ENCODE measurements around the gene GALNT9. TPM values are rescaled to one million over a fixed set of nuclear protein-coding genes. Genes with fewer than 3 reads are reported as not detected.

The GALNT9 gene
- total and polyA plus RNA-seq, 2 donors (not counting 1 experiment from before 2014, with no cell fraction given) = 0.10 to 2.8 TPM

DNA sequence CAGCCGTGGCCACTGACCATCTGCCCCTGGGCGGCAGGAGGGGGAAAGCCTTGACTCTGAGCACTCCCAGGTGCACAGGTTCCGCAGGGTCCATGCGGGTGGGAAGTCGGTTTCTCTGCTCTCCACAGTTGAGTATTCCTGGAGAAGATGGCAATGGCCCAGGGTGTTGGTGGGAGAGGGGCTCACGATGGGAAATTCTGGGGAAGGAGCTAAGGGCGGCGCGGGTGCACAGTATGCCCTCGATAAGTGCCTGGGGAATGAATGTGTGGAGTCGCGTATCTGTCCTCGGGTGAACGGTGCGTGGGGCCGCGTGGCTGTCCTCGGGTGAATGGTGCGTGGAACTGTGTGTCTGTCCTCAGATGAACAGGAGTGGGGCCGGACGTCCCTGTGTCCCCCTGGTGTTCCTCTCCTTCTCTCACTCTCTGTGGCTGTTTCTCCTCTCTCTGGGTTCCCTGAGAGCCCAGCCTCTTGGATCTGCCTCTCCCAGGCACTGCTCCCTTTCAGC is 147.1 kb downstream of the GALNT9 start:
- H3K27ac ChIP-seq (ENCODE audit: insufficient read depth, low read length) = no peak overlapping the region
- DNase-seq (ENCODE audit: low read depth in 2 of 2) = no peak
- no peak overlapping the region for H3K9ac ChIP-seq (ENCODE audit: insufficient read depth, low read length)
- H2AFZ ChIP-seq (ENCODE audit: low read length) = no peak overlapping the region
- no peak overlapping the region for H3K4me3 ChIP-seq (replicated peaks in 1 of 4; ENCODE audit: control extremely low read depth in 1 of 4, insufficient read depth in 1 of 4, low read depth in 3 of 4, low read length in 4 of 4)
- no peaks in the 10 kb centered on the region for H4K20me1 ChIP-seq (ENCODE audit: control insufficient read depth, extremely low read depth, insufficient read depth, low read length)
- H3K4me2 ChIP-seq (ENCODE audit: extremely low read depth, insufficient read depth, low read length) = no peak overlapping the region
- H3K36me3 ChIP-seq (ENCODE audit: control insufficient read depth, insufficient read depth, low read length) = no peaks in the 10 kb centered on the region
- no peaks in the 10 kb centered on the region for H3K4me1 ChIP-seq (ENCODE audit: control insufficient read depth, extremely low read depth, insufficient read depth, low read length)
- TF ChIP-seq, protein P1, sequence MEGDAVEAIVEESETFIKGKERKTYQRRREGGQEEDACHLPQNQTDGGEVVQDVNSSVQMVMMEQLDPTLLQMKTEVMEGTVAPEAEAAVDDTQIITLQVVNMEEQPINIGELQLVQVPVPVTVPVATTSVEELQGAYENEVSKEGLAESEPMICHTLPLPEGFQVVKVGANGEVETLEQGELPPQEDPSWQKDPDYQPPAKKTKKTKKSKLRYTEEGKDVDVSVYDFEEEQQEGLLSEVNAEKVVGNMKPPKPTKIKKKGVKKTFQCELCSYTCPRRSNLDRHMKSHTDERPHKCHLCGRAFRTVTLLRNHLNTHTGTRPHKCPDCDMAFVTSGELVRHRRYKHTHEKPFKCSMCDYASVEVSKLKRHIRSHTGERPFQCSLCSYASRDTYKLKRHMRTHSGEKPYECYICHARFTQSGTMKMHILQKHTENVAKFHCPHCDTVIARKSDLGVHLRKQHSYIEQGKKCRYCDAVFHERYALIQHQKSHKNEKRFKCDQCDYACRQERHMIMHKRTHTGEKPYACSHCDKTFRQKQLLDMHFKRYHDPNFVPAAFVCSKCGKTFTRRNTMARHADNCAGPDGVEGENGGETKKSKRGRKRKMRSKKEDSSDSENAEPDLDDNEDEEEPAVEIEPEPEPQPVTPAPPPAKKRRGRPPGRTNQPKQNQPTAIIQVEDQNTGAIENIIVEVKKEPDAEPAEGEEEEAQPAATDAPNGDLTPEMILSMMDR (conservative IDR thresholded peaks at IDR 0.05 in 1 of 2, IDR thresholded peaks at IDR 0.05 in 1 of 2; ENCODE audit: low read depth in 1 of 2, low read length in 2 of 2) = no peak
- no peak for TF ChIP-seq EZH2 (IDR thresholded peaks at IDR 0.05; ENCODE audit: low read length, missing control alignments)
- no peaks in the 10 kb centered on the region for H3K9me3 ChIP-seq (ENCODE audit: control insufficient read depth, insufficient read depth, low read depth, low read length)
- no peaks in the 10 kb centered on the region for H3K79me2 ChIP-seq (ENCODE audit: control insufficient read depth, insufficient read depth, low read length)
- H3K27me3 ChIP-seq (ENCODE audit: control insufficient read depth, insufficient read depth, low read length) = peaks cover 7% of the 10 kb centered on the region

DNA sequence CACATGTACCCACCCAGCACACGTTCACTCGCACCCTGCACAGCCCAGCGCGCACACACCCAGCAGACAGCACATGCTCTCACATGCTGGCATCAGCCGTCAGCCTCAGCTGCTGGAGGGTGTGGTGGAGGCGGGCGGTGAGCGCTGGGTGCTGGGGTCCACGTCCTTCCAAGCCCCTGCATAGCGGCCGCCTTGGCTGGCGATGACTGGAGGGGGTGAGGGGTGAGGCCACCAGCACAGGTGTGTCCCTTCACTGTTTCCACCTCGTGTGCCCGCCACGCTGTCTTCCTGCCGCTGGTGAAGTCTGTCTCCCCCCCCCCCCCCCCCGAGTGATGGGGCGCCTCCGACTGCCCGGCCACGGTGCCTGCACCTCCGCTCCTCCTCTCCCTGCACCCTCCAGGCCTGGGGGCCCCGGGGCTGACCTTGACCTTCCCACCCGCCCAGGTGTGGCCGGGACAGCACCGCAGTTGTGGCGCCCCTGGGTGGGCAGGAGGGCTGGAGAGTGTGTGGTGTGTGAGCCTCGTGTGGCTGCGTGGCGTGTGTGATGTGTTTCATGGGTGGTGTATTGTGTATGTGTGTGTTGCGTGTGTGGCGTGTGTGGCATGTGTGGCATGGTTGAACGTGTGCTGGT is 147.7 kb downstream of the GALNT9 start:
- Histone ChIP-seq H3K4me1 (ENCODE audit: control insufficient read depth, extremely low read depth, insufficient read depth, low read length) (no peaks in the 10 kb centered on the region), H3K27ac (ENCODE audit: insufficient read depth, low read length) (no peak overlapping the region), H3K4me2 (ENCODE audit: extremely low read depth, insufficient read depth, low read length) (no peak overlapping the region), H3K9me3 (ENCODE audit: control insufficient read depth, insufficient read depth, low read depth, low read length) (no peaks in the 10 kb centered on the region), H3K27me3 (ENCODE audit: control insufficient read depth, insufficient read depth, low read length) (peaks cover 9% of the 10 kb centered on the region), H3K9ac (ENCODE audit: insufficient read depth, low read length) (no peak overlapping the region), H3K79me2 (ENCODE audit: control insufficient read depth, insufficient read depth, low read length) (no peaks in the 10 kb centered on the region), H2AFZ (ENCODE audit: low read length) (no peak overlapping the region), H3K36me3 (ENCODE audit: control insufficient read depth, insufficient read depth, low read length) (no peaks in the 10 kb centered on the region), H4K20me1 (ENCODE audit: control insufficient read depth, extremely low read depth, insufficient read depth, low read length) (no peaks in the 10 kb centered on the region), H3K4me3 (replicated peaks in 1 of 4; ENCODE audit: control extremely low read depth in 1 of 4, insufficient read depth in 1 of 4, low read depth in 3 of 4, low read length in 4 of 4) (no peak overlapping the region)
- TF ChIP-seq, protein P1 (conservative IDR thresholded peaks at IDR 0.05 in 1 of 2, IDR thresholded peaks at IDR 0.05 in 1 of 2; ENCODE audit: low read depth in 1 of 2, low read length in 2 of 2) = no peak
- TF ChIP-seq EZH2 (IDR thresholded peaks at IDR 0.05; ENCODE audit: low read length, missing control alignments) = no peak
- no peak for DNase-seq (ENCODE audit: low read depth in 2 of 2)

DNA sequence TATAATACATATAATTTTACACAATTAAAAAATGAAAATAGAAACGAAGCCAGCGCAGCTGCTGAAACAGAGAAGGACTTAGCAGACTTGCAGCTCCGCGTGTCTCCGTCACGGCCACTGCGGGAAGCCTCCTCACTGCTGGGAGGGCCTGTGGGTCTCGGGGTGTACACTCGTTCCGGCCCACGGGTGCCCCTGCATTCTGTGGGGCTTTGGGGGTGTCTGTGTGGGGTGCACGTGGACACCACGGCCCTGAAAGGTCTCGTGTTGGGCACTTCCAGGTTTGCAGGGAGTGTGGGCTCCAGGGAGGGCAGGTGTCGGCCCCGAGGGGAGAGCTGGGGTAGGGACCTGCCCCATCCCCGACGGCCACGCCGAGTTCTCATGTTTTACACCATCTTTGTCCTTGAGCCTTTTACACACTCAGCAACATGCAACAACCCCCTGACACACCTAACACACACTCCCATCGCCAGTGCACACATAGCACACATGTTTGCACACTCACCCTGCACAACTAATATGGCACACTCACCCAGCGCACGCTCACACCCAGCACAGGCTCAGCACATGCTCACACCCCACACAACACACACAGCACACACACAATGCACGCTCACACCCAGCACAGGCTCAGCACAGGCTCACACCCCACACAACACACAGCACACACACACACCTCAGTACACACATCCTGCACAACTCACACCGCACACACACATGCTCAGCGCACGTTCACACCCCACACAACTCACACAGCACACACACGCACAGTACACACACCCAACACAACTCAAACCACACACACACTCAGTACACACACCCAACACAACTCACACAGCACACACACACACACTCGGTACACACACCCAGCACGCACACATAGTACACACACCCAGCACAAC is 148.5 kb downstream of the GALNT9 start:
- H3K4me2 ChIP-seq (ENCODE audit: extremely low read depth, insufficient read depth, low read length) = no peak overlapping the region
- H3K27me3 ChIP-seq (ENCODE audit: control insufficient read depth, insufficient read depth, low read length) = peaks cover 13% of the 10 kb centered on the region
- no peak overlapping the region for H2AFZ ChIP-seq (ENCODE audit: low read length)
- H3K9me3 ChIP-seq (ENCODE audit: control insufficient read depth, insufficient read depth, low read depth, low read length) = no peaks in the 10 kb centered on the region
- no peaks in the 10 kb centered on the region for H3K36me3 ChIP-seq (ENCODE audit: control insufficient read depth, insufficient read depth, low read length)
- no peaks in the 10 kb centered on the region for H3K4me1 ChIP-seq (ENCODE audit: control insufficient read depth, extremely low read depth, insufficient read depth, low read length)
- H3K27ac ChIP-seq (ENCODE audit: insufficient read depth, low read length) = no peak overlapping the region
- no peak overlapping the region for H3K4me3 ChIP-seq (replicated peaks in 1 of 4; ENCODE audit: control extremely low read depth in 1 of 4, insufficient read depth in 1 of 4, low read depth in 3 of 4, low read length in 4 of 4)
- H3K9ac ChIP-seq (ENCODE audit: insufficient read depth, low read length) = no peak overlapping the region
- TF ChIP-seq, protein P1 (conservative IDR thresholded peaks at IDR 0.05 in 1 of 2, IDR thresholded peaks at IDR 0.05 in 1 of 2; ENCODE audit: low read depth in 1 of 2, low read length in 2 of 2) = no peak
- no peak for TF ChIP-seq EZH2 (IDR thresholded peaks at IDR 0.05; ENCODE audit: low read length, missing control alignments)
- no peaks in the 10 kb centered on the region for H3K79me2 ChIP-seq (ENCODE audit: control insufficient read depth, insufficient read depth, low read length)
- no peaks in the 10 kb centered on the region for H4K20me1 ChIP-seq (ENCODE audit: control insufficient read depth, extremely low read depth, insufficient read depth, low read length)
- no peak for DNase-seq (ENCODE audit: low read depth in 2 of 2)
